Mucosa of descending colon (tissue), 3 donors: ENCODE measurements around the gene STX19. TPM values are rescaled to one million over a fixed set of nuclear protein-coding genes. Genes with fewer than 3 reads are reported as not detected.
A peak's percentile ranks its signal among the peaks of the same experiment; 100 is the strongest.
"Not testable (repeated sequence)": the region's sequence is repeated elsewhere in the genome, so short reads cannot be mapped to it uniquely, and the experiment has no call there.

ENCODE experiments used
- ATAC-seq: fragments of 200-7000 bp; cut with Tn5 transposase; one replicate; pipeline ENCODE4 v1.9.1; 2020; ENCODE audit warnings: mild to moderate bottlenecking, moderate library complexity
- DNase-seq, 3 donors: peaks; one replicate each; pipeline ENCODE4 v3.0.0-alpha.2; 2020
- H3K36me3 ChIP-seq: fragments of 200-600 bp; one replicate; pipeline ENCODE4 v1.8.0; 2021; ENCODE audit warnings: low read depth, mild to moderate bottlenecking
- H3K4me1 ChIP-seq: fragments of 200-600 bp; one replicate; pipeline ENCODE4 v1.8.0; 2021; ENCODE audit warnings: low read depth, mild to moderate bottlenecking
- H3K4me3 ChIP-seq: fragments of 200-600 bp; one replicate; pipeline ENCODE4 v1.8.0; 2021; ENCODE audit warnings: mild to moderate bottlenecking
- H3K9me3 ChIP-seq: fragments of 200-600 bp; one replicate; pipeline ENCODE4 v1.8.0; 2021; ENCODE audit warnings: mild to moderate bottlenecking
- intact Hi-C, 2 donors: fragments of 100-400 bp; cut with DNase I in 1 of 2; cut with micrococcal nuclease in 1 of 2; formaldehyde crosslinking; loops; one replicate each; pipeline versions ENCODE4 v1.11.0 to v1.11.1; 2022; cut with DNase I, micrococcal nuclease
- total RNA-seq, 3 donors: library from RNA; stranded (reverse); fragmentation: NEBNext Ultra II Directional in 2 of 3; extraction: Animal tissue kit (Norgen Biotek cat#: 25700) in 2 of 3; gene quantifications; one replicate each; pipeline versions ENCODE4 v1.2.1 to v1.2.4, GENCODE V29; 2021 to 2023
- TF ChIP-seq, protein P1 (sequence below): fragments of 200-600 bp; IDR thresholded peaks from one replicate; pipeline ENCODE4 v1.8.0; 2022; ENCODE audit warnings: antibody characterized with exemption, mild to moderate bottlenecking
- donor health status: DM: no; HTN: no; CAD: no; lungs with moderate emphysema.
- donor health status: DM: no; HTN: no; CAD: no.
- donor health status: DM: no; HTN: yes; CAD: no.

Gene STX19
- total RNA-seq, 3 donors from 2014 or later, result 7.5 to 20.6 (median 18.9) TPM

DNA sequence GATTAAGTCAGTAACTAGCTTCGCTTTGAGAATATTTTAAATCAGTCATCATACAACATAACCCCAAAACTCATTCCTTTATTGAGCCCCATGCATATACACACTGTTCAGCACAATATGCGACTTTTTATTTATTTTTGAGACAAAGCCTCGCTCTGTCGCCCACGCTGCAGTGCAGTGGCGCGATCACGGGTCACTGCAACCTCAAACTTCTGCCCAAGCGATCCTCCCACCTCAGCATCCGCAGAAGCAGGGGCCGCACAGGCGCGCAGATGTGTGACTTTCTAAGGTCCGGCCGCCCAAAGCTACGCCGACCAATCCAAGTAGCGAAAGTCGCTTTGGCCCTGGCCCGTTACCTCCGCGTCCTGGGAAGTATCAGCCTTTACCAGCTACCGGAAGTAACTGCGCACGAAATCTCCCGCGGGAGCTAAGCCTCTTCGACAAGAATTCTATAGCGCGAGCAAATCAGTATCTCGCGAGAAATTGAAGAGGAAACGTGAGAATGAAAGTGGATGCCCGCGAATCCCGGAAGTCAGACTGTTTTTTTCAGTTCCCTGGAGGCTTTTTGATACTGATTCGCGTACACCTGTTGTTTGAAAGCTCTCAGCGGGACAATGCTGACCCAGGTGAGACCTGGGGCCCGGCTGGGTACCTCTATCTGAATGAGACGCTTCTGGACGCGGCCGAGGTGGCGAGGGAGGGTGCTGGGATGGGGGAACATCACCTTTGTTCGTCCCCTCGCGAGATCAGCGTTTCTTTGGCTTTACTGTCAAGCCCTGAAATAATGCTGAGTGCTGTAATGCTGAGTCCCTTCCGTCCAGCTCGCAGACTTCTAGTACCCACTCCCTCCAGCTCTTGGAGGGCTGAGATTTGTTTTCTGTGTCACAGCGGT is 34.4 kb upstream of the STX19 start, which contains the start of the genes DHFR2 and NSUN3:
TSS of gene DHFR2 (minus strand) at position 404 of the 892 bp plus-strand sequence. CDS start 1,405 bp downstream, outside the sequence.
TSS of gene NSUN3 (plus strand) at position 549 of the 892 bp plus-strand sequence. CDS start at position 615, 66 bp downstream.
- H3K4me1 ChIP-seq, result peaks cover 28% of the 10 kb centered on the region
- no peaks in the 10 kb centered on the region for H3K9me3 ChIP-seq
- ATAC-seq (peak; percentile 94), DNase-seq (peak; percentile 89 to 94 (median 94))
- intact Hi-C loops, result loop anchor here in 1 of 2 donors (5.0 to 10.0 kb wide), 2 partner anchors 35 to 58 kb away; partner anchors contain the start of gene STX19
- peak within 1 kb of the TSS; percentile 64 for H3K4me3 ChIP-seq
- H3K36me3 ChIP-seq, result no peaks in the 10 kb centered on the region
- TF ChIP-seq, protein P1, sequence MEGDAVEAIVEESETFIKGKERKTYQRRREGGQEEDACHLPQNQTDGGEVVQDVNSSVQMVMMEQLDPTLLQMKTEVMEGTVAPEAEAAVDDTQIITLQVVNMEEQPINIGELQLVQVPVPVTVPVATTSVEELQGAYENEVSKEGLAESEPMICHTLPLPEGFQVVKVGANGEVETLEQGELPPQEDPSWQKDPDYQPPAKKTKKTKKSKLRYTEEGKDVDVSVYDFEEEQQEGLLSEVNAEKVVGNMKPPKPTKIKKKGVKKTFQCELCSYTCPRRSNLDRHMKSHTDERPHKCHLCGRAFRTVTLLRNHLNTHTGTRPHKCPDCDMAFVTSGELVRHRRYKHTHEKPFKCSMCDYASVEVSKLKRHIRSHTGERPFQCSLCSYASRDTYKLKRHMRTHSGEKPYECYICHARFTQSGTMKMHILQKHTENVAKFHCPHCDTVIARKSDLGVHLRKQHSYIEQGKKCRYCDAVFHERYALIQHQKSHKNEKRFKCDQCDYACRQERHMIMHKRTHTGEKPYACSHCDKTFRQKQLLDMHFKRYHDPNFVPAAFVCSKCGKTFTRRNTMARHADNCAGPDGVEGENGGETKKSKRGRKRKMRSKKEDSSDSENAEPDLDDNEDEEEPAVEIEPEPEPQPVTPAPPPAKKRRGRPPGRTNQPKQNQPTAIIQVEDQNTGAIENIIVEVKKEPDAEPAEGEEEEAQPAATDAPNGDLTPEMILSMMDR, result no peak

DNA sequence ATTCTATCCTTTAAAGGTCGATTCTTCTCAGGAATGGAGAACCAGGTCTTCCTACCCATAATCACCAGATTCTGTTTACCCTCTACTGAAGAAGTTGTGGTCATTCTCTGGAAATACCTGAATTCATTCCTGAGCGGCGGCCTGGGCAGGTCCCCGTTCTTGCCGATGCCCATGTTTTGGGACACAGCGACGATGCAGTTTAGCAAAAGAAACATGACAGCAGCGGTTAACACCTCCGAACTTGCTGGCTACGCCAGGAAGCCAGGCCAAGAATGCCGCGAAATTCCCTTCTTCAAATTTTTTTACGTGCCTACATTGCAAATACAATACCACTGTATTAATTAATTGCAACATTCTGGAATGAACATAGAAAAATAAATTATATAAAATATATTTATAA is 32.9 kb upstream of the STX19 start:
- peaks cover 25% of the 10 kb centered on the region for H3K4me1 ChIP-seq
- TF ChIP-seq, protein P1, result no peak
- no peak for DNase-seq
- H3K36me3 ChIP-seq, result no peaks in the 10 kb centered on the region
- no peak overlapping the region for H3K4me3 ChIP-seq
- no peaks in the 10 kb centered on the region for H3K9me3 ChIP-seq
- intact Hi-C loops, result loop anchor here in 1 of 2 donors (5.0 to 10.0 kb wide), 2 partner anchors 34 to 56 kb away; partner anchors contain the start of gene STX19
- ATAC-seq, result no peak

DNA sequence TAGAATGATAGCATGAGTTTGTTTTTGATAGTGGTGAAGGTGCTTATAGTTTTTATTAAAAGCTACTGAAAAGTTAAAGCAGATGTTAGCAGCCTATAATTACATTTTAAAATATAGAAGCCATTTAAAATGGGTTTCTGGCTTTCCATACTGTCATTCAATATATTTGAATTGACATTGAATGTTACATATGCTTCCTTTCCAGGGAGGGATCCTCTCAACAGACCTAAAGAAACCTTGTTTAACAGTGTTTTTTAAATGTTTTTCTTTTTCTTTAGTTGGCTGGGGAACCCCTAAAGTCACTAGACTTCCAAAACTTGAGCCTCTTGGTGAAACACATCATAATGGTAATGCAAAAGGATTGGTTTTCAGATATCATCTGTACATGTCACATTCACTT is 22.1 kb upstream of the STX19 start:
- Histone ChIP-seq H3K9me3 (no peaks in the 10 kb centered on the region), H3K4me3 (no peak overlapping the region), H3K36me3 (no peaks in the 10 kb centered on the region), H3K4me1 (no peaks in the 10 kb centered on the region)
- intact Hi-C loops, result no loop called here
- DNase-seq (no peak), ATAC-seq (no peak)
- TF ChIP-seq, protein P1, result no peak

DNA sequence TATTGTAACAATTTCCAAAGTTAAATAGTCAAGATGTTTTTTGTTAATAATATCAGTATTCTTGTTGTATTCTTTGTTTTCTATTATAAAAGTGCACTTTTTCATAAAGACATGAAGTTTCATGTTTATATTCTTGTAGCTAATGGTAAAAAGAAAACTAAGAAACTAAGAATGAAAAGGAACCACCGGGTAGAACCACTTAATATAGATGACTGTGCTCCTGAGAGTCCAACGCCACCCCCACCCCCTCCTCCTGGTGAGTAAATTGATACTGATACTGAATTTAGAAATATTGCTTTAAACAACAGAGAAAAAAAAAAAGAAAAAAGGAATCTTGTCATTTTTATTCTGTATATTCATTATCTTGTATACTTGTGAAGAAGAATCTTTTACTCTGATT is 20.9 kb upstream of the STX19 start:
- Histone ChIP-seq H3K36me3 (no peaks in the 10 kb centered on the region), H3K4me3 (no peak overlapping the region), H3K9me3 (no peaks in the 10 kb centered on the region), H3K4me1 (no peaks in the 10 kb centered on the region)
- TF ChIP-seq, protein P1, result no peak
- intact Hi-C loops, result no loop called here
- DNase-seq (no peak), ATAC-seq (no peak)

DNA sequence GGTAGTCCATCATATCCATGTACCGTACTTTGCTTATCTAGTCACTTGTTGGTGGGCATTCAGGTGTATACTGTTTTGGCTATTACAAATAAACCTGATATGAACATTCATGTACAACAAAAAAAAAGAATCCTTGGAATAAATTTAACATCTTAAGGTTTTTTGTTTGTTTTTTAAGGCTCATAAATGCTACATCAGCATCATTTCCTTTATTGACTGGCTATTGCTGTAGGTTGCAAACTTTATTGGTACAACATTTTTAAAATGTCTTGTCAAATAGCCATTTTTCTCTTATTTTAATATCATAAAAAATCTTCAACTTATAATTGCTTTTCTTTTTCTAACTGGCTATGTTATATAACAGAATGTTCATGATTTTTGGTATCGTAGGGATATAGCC is 18.1 kb upstream of the STX19 start:
- DNase-seq, result no peak
- TF ChIP-seq, protein P1, result no peak

DNA sequence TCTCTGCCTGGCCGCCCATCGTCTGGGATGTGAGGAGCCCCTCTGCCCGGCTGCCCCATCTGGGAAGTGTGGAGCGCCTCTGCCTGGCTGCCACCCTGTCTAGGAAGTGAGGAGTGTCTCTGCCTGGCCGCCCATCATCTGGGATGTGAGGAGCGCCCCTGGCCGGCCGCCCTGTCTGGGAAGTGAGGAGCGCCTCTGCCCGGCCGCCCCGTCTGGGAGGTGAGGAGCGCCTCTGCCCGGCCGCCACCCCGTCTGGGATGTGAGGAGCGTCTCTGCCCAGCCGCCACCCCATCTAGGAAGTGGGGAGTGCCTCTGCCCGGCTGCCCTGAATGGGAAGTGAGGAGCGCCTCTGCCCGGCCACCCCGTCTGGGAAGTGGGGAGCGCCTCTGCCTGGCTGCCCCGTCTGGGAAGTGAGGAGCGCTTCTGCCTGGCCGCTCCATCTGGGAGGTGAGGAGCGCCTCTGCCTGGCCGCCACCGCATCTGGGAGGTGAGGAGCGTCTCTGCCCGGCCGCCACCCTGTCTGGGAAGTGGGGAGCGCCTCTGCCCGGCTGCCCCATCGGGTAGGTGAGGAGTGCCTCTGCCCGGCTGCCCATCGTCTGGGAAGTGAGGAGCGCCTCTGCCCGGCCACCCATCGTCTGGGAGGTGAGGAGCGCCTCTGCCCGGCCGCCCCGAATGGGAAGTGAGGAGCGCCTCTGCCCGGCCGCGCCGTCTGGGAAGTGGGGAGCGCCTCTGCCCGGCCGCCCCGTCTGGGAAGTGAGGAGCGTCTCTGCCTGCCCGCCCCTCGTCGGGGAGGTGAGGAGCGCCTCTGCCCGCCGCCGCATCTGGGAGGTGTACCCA is 15.9 kb upstream of the STX19 start:
- ATAC-seq, H3K4me3 ChIP-seq, intact Hi-C loops, H3K36me3 ChIP-seq, H3K4me1 ChIP-seq, H3K9me3 ChIP-seq, DNase-seq: not testable (repeated sequence)

More for the DNA sequence above, 18.1 kb upstream of the STX19 start:
- intact Hi-C loops, result no loop called here
- Histone ChIP-seq H3K36me3 (no peaks in the 10 kb centered on the region), H3K4me1 (no peaks in the 10 kb centered on the region), H3K4me3 (no peak overlapping the region), H3K9me3 (no peaks in the 10 kb centered on the region)
- ATAC-seq, result no peak
